Mesenchymal stem cell (in vitro differentiated cells and primary cell): ENCODE measurements around the gene ATF7IP2.
"Not testable (repeated sequence)": the region's sequence is repeated elsewhere in the genome, so short reads cannot be mapped to it uniquely, and the experiment has no call there.

Experiments
- DNase-seq: peaks from one replicate; pipeline ENCODE4 v3.0.0-alpha.2; 2013
- H2AFZ ChIP-seq: one replicate; pipeline ENCODE4 v1.6.1; 2013; ENCODE audit warnings: low read depth, mild to moderate bottlenecking, control low read depth, inconsistent platforms, low read length, moderate library complexity
- H2AK5ac ChIP-seq: 2 replicates; pipeline ENCODE4 v1.6.1; 2013; ENCODE audit warnings: low read length, moderate library complexity, mild to moderate bottlenecking, inconsistent platforms; ENCODE audit not compliant: severe bottlenecking
- H2BK120ac ChIP-seq: one replicate; pipeline ENCODE4 v1.6.1; 2013; ENCODE audit warnings: low read depth, mild to moderate bottlenecking, inconsistent platforms, low read length, moderate library complexity
- H2BK12ac ChIP-seq, 2 experiments: one replicate each; pipeline ENCODE4 v1.6.1; 2013; ENCODE audit warnings: inconsistent platforms in 2 of 2, low read length in 2 of 2, mild to moderate bottlenecking in 2 of 2, moderate library complexity in 2 of 2, control low read depth in 1 of 2
- H2BK15ac ChIP-seq: one replicate; pipeline ENCODE4 v1.6.1; 2013; ENCODE audit warnings: mild to moderate bottlenecking, low read depth, inconsistent platforms; ENCODE audit not compliant: poor library complexity, severe bottlenecking
- H2BK5ac ChIP-seq: 2 replicates; pipeline ENCODE4 v1.6.1; 2013; ENCODE audit warnings: low read depth, mild to moderate bottlenecking, low read length, control low read depth, inconsistent platforms; ENCODE audit not compliant: poor library complexity, severe bottlenecking
- H3K14ac ChIP-seq, 2 experiments: one replicate each; pipeline ENCODE4 v1.6.1; 2013; ENCODE audit warnings: inconsistent platforms in 2 of 2, low read length in 2 of 2, control low read depth in 1 of 2, mild to moderate bottlenecking in 1 of 2, moderate library complexity in 1 of 2
- H3K18ac ChIP-seq, 2 experiments: one replicate each; pipeline ENCODE4 v1.6.1; 2013; ENCODE audit warnings: inconsistent platforms in 2 of 2, low read length in 2 of 2, control low read depth in 1 of 2, low read depth in 1 of 2, mild to moderate bottlenecking in 1 of 2
- H3K23ac ChIP-seq, 2 experiments: one replicate each; pipeline ENCODE4 v1.6.1; 2013; ENCODE audit warnings: inconsistent platforms in 2 of 2, low read length in 2 of 2, mild to moderate bottlenecking in 2 of 2, moderate library complexity in 2 of 2, control low read depth in 1 of 2
- H3K27ac ChIP-seq: 2 replicates; pipeline ENCODE4 v1.5.1; 2013; ENCODE audit warnings: mild to moderate bottlenecking, moderate library complexity, low read length, control low read depth, inconsistent platforms; ENCODE audit not compliant: poor library complexity, severe bottlenecking
- H3K27me3 ChIP-seq, 2 experiments: 2 replicates each; pipeline versions ENCODE4 v1.6.1 to v1.7.0; 2013; ENCODE audit warnings: low read length in 2 of 2, mild to moderate bottlenecking in 2 of 2, moderate library complexity in 2 of 2, control low read depth in 1 of 2, inconsistent platforms in 1 of 2; ENCODE audit not compliant: control insufficient read depth in 1 of 2, insufficient read depth in 1 of 2
- H3K36me3 ChIP-seq, 2 experiments: 2 replicates each; pipeline versions ENCODE4 v1.6.1 to v1.7.0; 2013; ENCODE audit warnings: low read length in 2 of 2, control low read depth in 1 of 2, inconsistent platforms in 1 of 2, low read depth in 1 of 2, mild to moderate bottlenecking in 1 of 2; ENCODE audit not compliant: insufficient read depth in 2 of 2, control insufficient read depth in 1 of 2
- H3K4ac ChIP-seq, 2 experiments: one replicate each; pipeline ENCODE4 v1.6.1; 2013; ENCODE audit warnings: inconsistent platforms in 2 of 2, low read length in 2 of 2, mild to moderate bottlenecking in 2 of 2, moderate library complexity in 2 of 2, control low read depth in 1 of 2, low read depth in 1 of 2
- H3K4me1 ChIP-seq: 2 replicates; pipeline ENCODE4 v1.6.1; 2013; ENCODE audit warnings: low read depth, low read length, control low read depth; ENCODE audit not compliant: control insufficient read depth, insufficient read depth
- H3K4me2 ChIP-seq: 2 replicates; pipeline ENCODE4 v1.6.1; 2013; ENCODE audit warnings: low read length, mild to moderate bottlenecking, inconsistent platforms; ENCODE audit not compliant: poor library complexity, severe bottlenecking
- H3K4me3 ChIP-seq, 2 experiments: 2 replicates each; pipeline versions ENCODE4 v1.5.1 to v1.7.0; 2013; ENCODE audit warnings: low read length in 2 of 2, mild to moderate bottlenecking in 2 of 2, control low read depth in 1 of 2, low read depth in 1 of 2; ENCODE audit not compliant: insufficient read depth in 1 of 2
- H3K79me1 ChIP-seq: replicated peaks from 2 replicates; pipeline ENCODE4 v1.6.1; 2013; ENCODE audit warnings: mild to moderate bottlenecking, control low read depth, low read length, inconsistent platforms; ENCODE audit not compliant: poor library complexity, severe bottlenecking
- H3K9ac ChIP-seq: 2 replicates; pipeline ENCODE4 v1.7.0; 2013; ENCODE audit warnings: mild to moderate bottlenecking, low read length, moderate library complexity
- H3K9me3 ChIP-seq: 2 replicates; pipeline ENCODE4 v1.7.0; 2013; ENCODE audit warnings: mild to moderate bottlenecking, low read length; ENCODE audit not compliant: control insufficient read depth
- H4K8ac ChIP-seq: one replicate; pipeline ENCODE4 v1.6.1; 2013; ENCODE audit warnings: inconsistent platforms, mild to moderate bottlenecking, low read length, moderate library complexity
- H4K91ac ChIP-seq: one replicate; pipeline ENCODE4 v1.6.1; 2013; ENCODE audit warnings: mild to moderate bottlenecking, low read length, inconsistent platforms
- WGBS: methylation state at CpG from one replicate; pipeline ENCODE4 v1.1.7; 2013; ENCODE audit warnings: mixed read lengths; 5-methylcytosine and 5-hydroxymethylcytosine counted together

The ATF7IP2 gene

DNA sequence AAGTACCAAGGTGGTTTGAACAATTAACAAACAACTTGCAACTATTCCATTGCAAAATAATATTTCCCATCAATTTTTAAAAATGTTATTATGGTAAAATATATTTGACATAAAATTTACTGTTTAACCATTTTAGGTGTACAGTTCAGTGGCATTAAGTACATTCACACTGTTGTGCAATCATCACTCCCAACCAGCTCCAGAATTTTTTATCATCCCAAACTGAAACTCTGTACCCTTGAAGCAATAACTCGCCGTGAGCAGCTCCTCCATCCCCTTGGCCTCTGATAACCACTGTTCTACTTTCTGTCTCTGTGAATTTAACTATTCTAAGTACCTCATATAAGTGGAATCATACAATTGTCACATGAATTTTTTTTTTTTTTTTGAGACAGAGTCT lies 33.6 kb upstream of the ATF7IP2 start:
- no peak overlapping the region for H3K9ac ChIP-seq
- no peak overlapping the region for H3K18ac ChIP-seq
- no peaks in the 10 kb centered on the region for H3K27me3 ChIP-seq
- H3K27ac ChIP-seq: no peak overlapping the region
- H4K91ac ChIP-seq: no peak overlapping the region
- no peak overlapping the region for H2BK120ac ChIP-seq
- H3K14ac ChIP-seq: no peak overlapping the region
- no peaks in the 10 kb centered on the region for H3K79me1 ChIP-seq
- H3K9me3 ChIP-seq: no peaks in the 10 kb centered on the region
- H2BK5ac ChIP-seq: no peak overlapping the region
- H3K4me2 ChIP-seq: no peak overlapping the region
- H3K4me3 ChIP-seq: no peak overlapping the region
- H3K36me3 ChIP-seq: no peaks in the 10 kb centered on the region
- H3K23ac ChIP-seq: no peak overlapping the region
- no peak overlapping the region for H2BK12ac ChIP-seq
- H2AFZ ChIP-seq: no peak overlapping the region
- H2BK15ac ChIP-seq: no peak overlapping the region
- no peak overlapping the region for H4K8ac ChIP-seq
- 80% methylated on average over 2 of the region's 2 CpGs for WGBS
- no peak overlapping the region for H2AK5ac ChIP-seq
- no peak for DNase-seq
- H3K4me1 ChIP-seq: no peaks in the 10 kb centered on the region
- H3K4ac ChIP-seq: no peak overlapping the region

GRCh38 chr16:10355589-10355988 lies 30.3 kb upstream of the ATF7IP2 start:
- no peak overlapping the region for H3K27ac ChIP-seq
- no peaks in the 10 kb centered on the region for H3K4me1 ChIP-seq
- H3K79me1 ChIP-seq: no peaks in the 10 kb centered on the region
- H2BK15ac ChIP-seq: no peak overlapping the region
- no peak for DNase-seq
- H3K4ac ChIP-seq: no peak overlapping the region
- H3K18ac ChIP-seq: no peak overlapping the region
- WGBS: 91% methylated on average over 23 of the region's 23 CpGs
- no peak overlapping the region for H2BK5ac ChIP-seq
- no peaks in the 10 kb centered on the region for H3K36me3 ChIP-seq
- no peak overlapping the region for H3K4me2 ChIP-seq
- H3K9ac ChIP-seq: no peak overlapping the region
- no peak overlapping the region for H2BK12ac ChIP-seq
- H3K27me3 ChIP-seq: no peaks in the 10 kb centered on the region
- no peak overlapping the region for H3K14ac ChIP-seq
- H2BK120ac ChIP-seq: no peak overlapping the region
- H3K4me3 ChIP-seq: peak overlapping the region in 1 of 2 experiments; percentile 20
- no peak overlapping the region for H2AK5ac ChIP-seq
- no peak overlapping the region for H4K8ac ChIP-seq
- H4K91ac ChIP-seq: no peak overlapping the region
- H3K23ac ChIP-seq: no peak overlapping the region
- H2AFZ ChIP-seq: no peak overlapping the region
- H3K9me3 ChIP-seq: no peaks in the 10 kb centered on the region

GRCh38 chr16:10356870-10357842 lies 28.7 kb upstream of the ATF7IP2 start:
- no peak overlapping the region for H4K8ac ChIP-seq
- H3K9ac ChIP-seq: no peak overlapping the region
- no peaks in the 10 kb centered on the region for H3K9me3 ChIP-seq
- no peaks in the 10 kb centered on the region for H3K4me1 ChIP-seq
- H2AK5ac ChIP-seq: no peak overlapping the region
- no peak overlapping the region for H3K4me3 ChIP-seq
- H3K18ac ChIP-seq: no peak overlapping the region
- H2BK12ac ChIP-seq: no peak overlapping the region
- no peak for DNase-seq
- H3K27me3 ChIP-seq: no peaks in the 10 kb centered on the region
- H2BK5ac ChIP-seq: no peak overlapping the region
- H3K27ac ChIP-seq: no peak overlapping the region
- no peak overlapping the region for H2BK120ac ChIP-seq
- H3K4me2 ChIP-seq: no peak overlapping the region
- no peak overlapping the region for H4K91ac ChIP-seq
- H2AFZ ChIP-seq: no peak overlapping the region
- H3K36me3 ChIP-seq: no peaks in the 10 kb centered on the region
- no peak overlapping the region for H2BK15ac ChIP-seq
- no peak overlapping the region for H3K4ac ChIP-seq
- H3K14ac ChIP-seq: no peak overlapping the region
- H3K23ac ChIP-seq: no peak overlapping the region
- H3K79me1 ChIP-seq: no peaks in the 10 kb centered on the region
- 77% methylated on average over 10 of the region's 11 CpGs for WGBS

GRCh38 chr16:10361747-10362076 lies 24.1 kb upstream of the ATF7IP2 start:
- not testable (repeated sequence) for H3K27me3 ChIP-seq, H2BK15ac ChIP-seq, DNase-seq, H3K9ac ChIP-seq, H4K91ac ChIP-seq, H3K4me3 ChIP-seq, H3K4me1 ChIP-seq, H2AFZ ChIP-seq, H3K27ac ChIP-seq, H3K9me3 ChIP-seq, H2AK5ac ChIP-seq, H3K4me2 ChIP-seq, H3K79me1 ChIP-seq, H2BK120ac ChIP-seq, H3K18ac ChIP-seq, H4K8ac ChIP-seq, H3K36me3 ChIP-seq, H2BK5ac ChIP-seq, H3K23ac ChIP-seq, H3K14ac ChIP-seq, H2BK12ac ChIP-seq, H3K4ac ChIP-seq
- 95% methylated on average over 8 of the region's 8 CpGs for WGBS
